MM.1S (cell line): ENCODE measurements around the gene FOXN1.

Experiments used
- DNase-seq: peaks from one replicate; pipeline ENCODE4 v3.0.0-alpha.2; 2015
- H2AFZ ChIP-seq: fragments of 300-600 bp; sonication (generic); 2 replicates; pipeline ENCODE4 v1.6.0; 2016; ENCODE audit warnings: antibody characterized with exemption, low read length
- H3F3A ChIP-seq: fragments of 300-600 bp; sonication (generic); 2 replicates; pipeline ENCODE4 v1.6.1; 2016; ENCODE audit warnings: mild to moderate bottlenecking, antibody characterized with exemption, low read length, moderate library complexity, mixed read lengths; ENCODE audit not compliant: insufficient read depth
- H3K27ac ChIP-seq: fragments of 300-600 bp; sonication (generic); 2 replicates; pipeline ENCODE4 v1.5.1; 2016; ENCODE audit warnings: mild to moderate bottlenecking, low read length
- H3K27me3 ChIP-seq: fragments of 300-600 bp; sonication (generic); replicated peaks from 2 replicates; pipeline ENCODE4 v1.6.0; 2016; ENCODE audit warnings: low read length; ENCODE audit not compliant: insufficient read depth
- H3K36me3 ChIP-seq: fragments of 300-600 bp; sonication (generic); replicated peaks from 2 replicates; pipeline ENCODE4 v1.6.1; 2016; ENCODE audit warnings: mild to moderate bottlenecking, low read length, mixed read lengths; ENCODE audit not compliant: insufficient read depth
- H3K4me1 ChIP-seq: fragments of 300-600 bp; sonication (generic); 2 replicates; pipeline ENCODE4 v1.6.1; 2016; ENCODE audit warnings: low read length, mixed read lengths
- H3K4me2 ChIP-seq: fragments of 300-600 bp; sonication (generic); 2 replicates; pipeline ENCODE4 v1.6.0; 2016; ENCODE audit warnings: low read depth, low read length
- H3K4me3 ChIP-seq: fragments of 300-600 bp; sonication (generic); 2 replicates; pipeline ENCODE4 v1.5.1; 2016; ENCODE audit warnings: low read length, mixed read lengths
- H3K79me2 ChIP-seq: fragments of 300-600 bp; sonication (generic); 2 replicates; pipeline ENCODE4 v1.6.1; 2016; ENCODE audit warnings: mixed run types, low read length, mixed read lengths
- H3K9ac ChIP-seq: fragments of 300-600 bp; sonication (generic); 2 replicates; pipeline ENCODE4 v1.6.1; 2016; ENCODE audit warnings: low read length, mixed read lengths
- H3K9me2 ChIP-seq: fragments of 300-600 bp; sonication (generic); replicated peaks from 2 replicates; pipeline ENCODE4 v1.6.1; 2016; ENCODE audit warnings: mild to moderate bottlenecking, low read length, mixed read lengths; ENCODE audit not compliant: insufficient read depth
- H3K9me3 ChIP-seq: fragments of 300-600 bp; sonication (generic); replicated peaks from 2 replicates; pipeline ENCODE4 v1.6.1; 2016; ENCODE audit warnings: mild to moderate bottlenecking, low read length, mixed read lengths; ENCODE audit not compliant: insufficient read depth
- H4K20me1 ChIP-seq: fragments of 300-600 bp; sonication (generic); 2 replicates; pipeline ENCODE4 v1.6.1; 2016; ENCODE audit warnings: mild to moderate bottlenecking, low read length, moderate library complexity, mixed read lengths; ENCODE audit not compliant: insufficient read depth
- CTCF ChIP-seq: fragments of 300-600 bp; sonication (generic); IDR thresholded peaks from 2 replicates; pipeline ENCODE4 v1.5.1; 2016; ENCODE audit warnings: antibody characterized with exemption, low read length, mixed read lengths
- EZH2 ChIP-seq: fragments of 300-600 bp; sonication (generic); optimal IDR thresholded peaks from 2 replicates; pipeline ENCODE3; 2017; ENCODE audit warnings: low read depth, mild to moderate bottlenecking, antibody characterized with exemption, low read length, mixed read lengths
- EZH2phosphoT487 ChIP-seq: fragments of 300-600 bp; sonication (generic); IDR thresholded peaks from 2 replicates; pipeline ENCODE4 v1.6.1; 2018; ENCODE audit warnings: antibody characterized with exemption, low read length

The FOXN1 gene

GRCh38 chr17:28488533-28489276, 17.4 kb upstream of the FOXN1 start:
- Histone ChIP-seq H3K4me1 (no peaks in the 10 kb centered on the region), H3K9me2 (no peaks in the 10 kb centered on the region), H3K4me2 (no peak overlapping the region), H3K9ac (no peak overlapping the region), H3K27me3 (peaks cover 65% of the 10 kb centered on the region), H4K20me1 (no peaks in the 10 kb centered on the region), H3K9me3 (no peaks in the 10 kb centered on the region), H3F3A (no peaks in the 10 kb centered on the region), H3K27ac (no peak overlapping the region), H3K36me3 (no peaks in the 10 kb centered on the region), H2AFZ (no peak overlapping the region), H3K79me2 (no peaks in the 10 kb centered on the region), H3K4me3 (no peak overlapping the region)
- DNase-seq: no peak
- TF ChIP-seq EZH2 (no peak), CTCF (no peak), EZH2phosphoT487 (no peak)

- Histone ChIP-seq H3K36me3 (no peaks in the 10 kb centered on the region), H3K4me1 (no peaks in the 10 kb centered on the region), H3K27me3 (peaks cover 90% of the 10 kb centered on the region), H3K9me3 (no peaks in the 10 kb centered on the region), H2AFZ (no peak overlapping the region), H3F3A (no peaks in the 10 kb centered on the region), H3K4me3 (no peak overlapping the region), H3K4me2 (no peak overlapping the region), H3K9ac (no peak overlapping the region), H3K79me2 (no peaks in the 10 kb centered on the region), H3K27ac (no peak overlapping the region), H4K20me1 (no peaks in the 10 kb centered on the region), H3K9me2 (no peaks in the 10 kb centered on the region)
- no peak for TF ChIP-seq CTCF
- TF ChIP-seq EZH2: no peak
- no peak for TF ChIP-seq EZH2phosphoT487
- DNase-seq: no peak
Measured at GRCh38 chr17:28491286-28491685, 14.9 kb upstream of the FOXN1 start.

- no peaks in the 10 kb centered on the region for H3K4me1 ChIP-seq
- no peak for TF ChIP-seq EZH2
- no peak for TF ChIP-seq EZH2phosphoT487
- TF ChIP-seq CTCF: no peak
- no peaks in the 10 kb centered on the region for H3F3A ChIP-seq
- no peaks in the 10 kb centered on the region for H4K20me1 ChIP-seq
- H3K4me3 ChIP-seq: no peak overlapping the region
- H2AFZ ChIP-seq: no peak overlapping the region
- H3K9me2 ChIP-seq: no peaks in the 10 kb centered on the region
- no peak overlapping the region for H3K9ac ChIP-seq
- H3K79me2 ChIP-seq: no peaks in the 10 kb centered on the region
- DNase-seq: no peak
- H3K27me3 ChIP-seq: peaks cover 95% of the 10 kb centered on the region
- H3K27ac ChIP-seq: no peak overlapping the region
- H3K4me2 ChIP-seq: no peak overlapping the region
- no peaks in the 10 kb centered on the region for H3K36me3 ChIP-seq
- H3K9me3 ChIP-seq: no peaks in the 10 kb centered on the region
Measured at GRCh38 chr17:28491860-28492259, 14.3 kb upstream of the FOXN1 start.
